Retinal pigment epithelial cell (primary cell): Measurements from ENCODE around the gene AKAP1.

Source experiments
- DNase-seq: peaks from one replicate; pipeline ENCODE4 v3.0.0-alpha.2; 2010; ENCODE audit warnings: low read depth
- H3K4me3 ChIP-seq: 2 replicates; pipeline ENCODE4 v1.5.1; 2011; ENCODE audit warnings: mild to moderate bottlenecking, low read length, control low read depth, moderate library complexity
- CTCF ChIP-seq: conservative IDR thresholded peaks from 2 replicates; pipeline ENCODE4 v1.5.1; 2011; ENCODE audit warnings: low read depth, low read length, control low read depth, inconsistent platforms

The AKAP1 gene

GRCh38 chr17:57143361-57143760 is 58.3 kb downstream of the AKAP1 start:
- H3K4me3 ChIP-seq: no peak overlapping the region
- DNase-seq: no peak
- no peak for TF ChIP-seq CTCF

GRCh38 chr17:57143919-57144318 is 58.9 kb downstream of the AKAP1 start:
- no peak overlapping the region for H3K4me3 ChIP-seq
- TF ChIP-seq CTCF: no peak
- no peak for DNase-seq

- no peak for DNase-seq
- TF ChIP-seq CTCF: no peak
- H3K4me3 ChIP-seq: no peak overlapping the region
Observed at GRCh38 chr17:57144567-57144966, 59.5 kb downstream of the AKAP1 start.

- no peak overlapping the region for H3K4me3 ChIP-seq
- no peak for TF ChIP-seq CTCF
- no peak for DNase-seq
Observed at GRCh38 chr17:57145347-57145746, 60.3 kb downstream of the AKAP1 start.

- DNase-seq: no peak
- TF ChIP-seq CTCF: no peak
- no peak overlapping the region for H3K4me3 ChIP-seq
Observed at GRCh38 chr17:57146273-57146672, 61.2 kb downstream of the AKAP1 start.

GRCh38 chr17:57151798-57152197 is 66.8 kb downstream of the AKAP1 start:
- DNase-seq: no peak
- no peak for TF ChIP-seq CTCF
- H3K4me3 ChIP-seq: no peak overlapping the region

- no peak for DNase-seq
- TF ChIP-seq CTCF: no peak
- no peak overlapping the region for H3K4me3 ChIP-seq
Observed at GRCh38 chr17:57152967-57153528, 68.0 kb downstream of the AKAP1 start.
